ENCODE results near the gene PHYKPL.
"Not testable (repeated sequence)": the region's sequence is repeated elsewhere in the genome, so short reads cannot be mapped to it uniquely, and the experiment has no call there.

The PHYKPL gene

GRCh38 chr5:178201927-178202235 is 30.7 kb downstream of the PHYKPL start:
- TF ChIP-seq, protein P1, sequence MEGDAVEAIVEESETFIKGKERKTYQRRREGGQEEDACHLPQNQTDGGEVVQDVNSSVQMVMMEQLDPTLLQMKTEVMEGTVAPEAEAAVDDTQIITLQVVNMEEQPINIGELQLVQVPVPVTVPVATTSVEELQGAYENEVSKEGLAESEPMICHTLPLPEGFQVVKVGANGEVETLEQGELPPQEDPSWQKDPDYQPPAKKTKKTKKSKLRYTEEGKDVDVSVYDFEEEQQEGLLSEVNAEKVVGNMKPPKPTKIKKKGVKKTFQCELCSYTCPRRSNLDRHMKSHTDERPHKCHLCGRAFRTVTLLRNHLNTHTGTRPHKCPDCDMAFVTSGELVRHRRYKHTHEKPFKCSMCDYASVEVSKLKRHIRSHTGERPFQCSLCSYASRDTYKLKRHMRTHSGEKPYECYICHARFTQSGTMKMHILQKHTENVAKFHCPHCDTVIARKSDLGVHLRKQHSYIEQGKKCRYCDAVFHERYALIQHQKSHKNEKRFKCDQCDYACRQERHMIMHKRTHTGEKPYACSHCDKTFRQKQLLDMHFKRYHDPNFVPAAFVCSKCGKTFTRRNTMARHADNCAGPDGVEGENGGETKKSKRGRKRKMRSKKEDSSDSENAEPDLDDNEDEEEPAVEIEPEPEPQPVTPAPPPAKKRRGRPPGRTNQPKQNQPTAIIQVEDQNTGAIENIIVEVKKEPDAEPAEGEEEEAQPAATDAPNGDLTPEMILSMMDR (IDR thresholded peaks at IDR 0.05; ENCODE audit: extremely low read depth, missing control alignments) = no peak
- DNase-seq (ENCODE audit: low spot score) = no peak

- DNase-seq (ENCODE audit: low spot score) = no peak
- TF ChIP-seq, protein P1 (IDR thresholded peaks at IDR 0.05; ENCODE audit: extremely low read depth, missing control alignments) = no peak
Measured at GRCh38 chr5:178201221-178201926, 31.2 kb downstream of the PHYKPL start.

DNA sequence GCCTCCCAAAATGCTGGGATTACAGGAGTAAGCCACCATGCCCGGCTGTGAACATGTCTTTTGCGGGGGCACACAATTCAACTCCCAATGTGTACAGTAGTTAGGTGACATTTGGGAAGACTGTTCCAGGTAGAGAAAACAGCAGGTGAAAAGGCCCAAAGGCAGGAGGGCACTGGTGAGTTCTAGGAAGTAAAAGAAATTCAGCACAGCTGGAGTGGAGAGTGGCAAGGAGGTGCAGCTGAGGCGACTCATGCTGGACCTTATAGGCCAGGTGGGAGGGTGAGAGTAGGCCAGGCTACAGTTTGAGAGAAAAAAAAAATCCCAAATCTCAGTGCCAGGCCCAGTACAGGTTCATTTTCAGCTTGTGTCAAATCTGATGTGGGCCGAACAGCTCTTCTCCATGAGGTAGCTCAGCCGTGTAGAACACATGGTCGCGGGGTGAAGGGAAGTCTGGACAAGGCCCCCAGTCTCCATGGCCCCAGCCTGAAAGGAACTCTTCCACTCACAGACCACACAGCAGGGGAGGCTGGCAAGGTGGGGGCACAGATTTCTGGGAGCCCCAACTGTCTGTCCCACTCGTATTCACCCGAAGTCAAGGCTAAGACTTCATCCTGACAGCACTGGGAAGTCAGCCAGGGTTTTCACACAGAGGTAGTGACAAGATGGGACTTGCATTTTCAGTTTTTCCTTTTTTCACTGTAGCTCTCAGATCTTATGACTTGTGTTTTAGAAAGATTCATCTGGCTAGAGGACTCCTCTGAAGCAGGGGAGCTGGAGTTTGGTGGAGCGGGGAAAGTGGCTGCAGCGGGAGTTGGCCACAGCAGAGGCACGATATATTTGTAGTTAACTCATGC is 32.8 kb downstream of the PHYKPL start:
- no peak for DNase-seq (ENCODE audit: low spot score)
- TF ChIP-seq, protein P1 (IDR thresholded peaks at IDR 0.05; ENCODE audit: extremely low read depth, missing control alignments) = no peak

- DNase-seq (ENCODE audit: low spot score) = no peak
- TF ChIP-seq, protein P1 (IDR thresholded peaks at IDR 0.05; ENCODE audit: extremely low read depth, missing control alignments) = no peak
Measured at GRCh38 chr5:178198706-178199105, 33.9 kb downstream of the PHYKPL start.

GRCh38 chr5:178198151-178198550 is 34.5 kb downstream of the PHYKPL start:
- DNase-seq (ENCODE audit: low spot score) = not testable (repeated sequence)

DNA sequence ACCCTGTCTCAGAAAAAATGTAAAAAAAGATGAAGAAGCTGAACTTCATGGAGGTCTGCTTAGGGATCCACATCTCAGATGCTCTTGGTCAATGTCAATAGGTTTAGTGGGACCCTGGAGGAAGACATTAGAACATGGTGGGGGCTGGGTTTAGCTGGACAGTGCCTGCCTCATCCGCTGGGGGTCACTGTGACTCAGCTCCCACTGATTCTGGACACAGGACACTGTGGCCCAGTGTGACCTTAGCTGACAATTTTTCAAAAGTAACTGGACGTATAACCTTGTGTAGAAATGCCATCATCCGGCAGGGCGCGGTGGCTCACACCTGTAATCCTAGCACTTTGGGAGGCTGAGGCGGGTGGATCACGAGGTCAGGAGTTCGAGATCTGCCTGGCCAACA is 35.6 kb downstream of the PHYKPL start:
- DNase-seq (ENCODE audit: low spot score) = peak; percentile 32
- TF ChIP-seq, protein P1 (IDR thresholded peaks at IDR 0.05; ENCODE audit: extremely low read depth, missing control alignments) = peak; percentile 45

DNA sequence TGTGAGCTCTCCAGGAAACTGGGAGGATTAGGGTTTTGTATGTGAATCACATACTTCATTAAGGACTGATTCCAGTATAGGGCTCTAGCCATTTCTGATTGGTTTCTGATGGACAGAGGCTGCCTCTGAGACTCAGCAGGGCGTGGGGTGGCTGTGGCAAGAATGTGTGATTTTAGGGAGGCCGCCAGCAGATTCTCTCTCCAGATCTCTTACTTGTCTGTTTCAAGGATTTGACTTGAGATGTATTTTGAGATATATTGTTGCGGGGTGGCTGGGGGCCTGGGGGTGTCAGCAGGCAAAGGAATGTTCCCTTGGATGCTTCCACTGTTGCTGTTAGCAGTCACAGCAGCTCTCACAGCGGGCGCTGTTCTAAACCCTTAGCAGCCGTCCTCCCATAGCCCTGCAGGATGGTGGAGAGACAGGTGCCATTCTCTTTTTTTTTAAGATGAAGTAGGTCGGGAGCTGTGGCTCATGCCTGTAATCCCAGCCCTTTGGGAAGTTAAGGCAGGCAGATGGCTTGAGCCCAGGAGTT is 36.3 kb downstream of the PHYKPL start:
- TF ChIP-seq, protein P1 (IDR thresholded peaks at IDR 0.05; ENCODE audit: extremely low read depth, missing control alignments) = no peak
- DNase-seq (ENCODE audit: low spot score) = no peak
